Stimulated activated CD8-positive, alpha-beta memory T cell treated with anti-CD3 and anti-CD28 coated beads, Interleukin-12 subunit alpha, Interleukin-12 subunit beta, amount 100 ng/mL, for 1 hour (primary cell): ENCODE results near the gene ITGA1.
"Not testable (repeated sequence)": the region's sequence is repeated elsewhere in the genome, so short reads cannot be mapped to it uniquely, and the experiment has no call there.

Experiments
- DNase-seq: peaks from one replicate; pipeline ENCODE4 v3.0.0-alpha.2; 2020; ENCODE audit warnings: low read depth

The ITGA1 gene

DNA sequence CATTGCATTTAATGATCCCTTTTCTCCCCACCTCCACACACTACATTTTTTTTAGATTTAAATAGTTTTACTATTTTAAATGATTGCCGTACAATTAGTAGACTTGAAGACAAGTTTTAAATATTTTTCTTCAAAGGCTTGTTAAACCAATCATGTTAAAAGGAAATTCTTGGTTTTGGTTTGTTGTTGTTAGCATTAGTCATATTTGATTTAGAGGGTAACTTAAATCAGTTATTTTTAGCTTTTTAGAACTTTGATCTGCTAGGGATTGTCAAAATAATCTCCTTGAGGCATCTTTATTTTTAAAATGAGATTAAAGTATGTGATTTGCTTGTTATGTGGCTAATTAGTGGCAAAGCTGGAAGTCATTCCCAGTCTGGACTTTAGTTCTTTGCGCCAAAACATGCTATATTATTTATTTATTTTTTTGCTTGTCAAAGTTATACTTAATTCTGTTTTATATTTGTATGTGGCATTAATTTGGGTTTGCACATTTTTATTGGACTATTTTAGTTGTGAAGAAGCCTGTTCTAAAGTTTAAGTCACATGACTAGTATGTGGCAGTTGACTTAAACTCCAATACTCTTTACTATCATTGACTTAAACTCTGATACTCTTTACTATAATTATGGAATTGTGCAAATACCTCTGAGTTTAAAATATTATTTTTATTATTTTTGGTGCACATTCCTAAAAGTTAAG is 14.7 kb downstream of the ITGA1 start:
- no peak for DNase-seq

DNA sequence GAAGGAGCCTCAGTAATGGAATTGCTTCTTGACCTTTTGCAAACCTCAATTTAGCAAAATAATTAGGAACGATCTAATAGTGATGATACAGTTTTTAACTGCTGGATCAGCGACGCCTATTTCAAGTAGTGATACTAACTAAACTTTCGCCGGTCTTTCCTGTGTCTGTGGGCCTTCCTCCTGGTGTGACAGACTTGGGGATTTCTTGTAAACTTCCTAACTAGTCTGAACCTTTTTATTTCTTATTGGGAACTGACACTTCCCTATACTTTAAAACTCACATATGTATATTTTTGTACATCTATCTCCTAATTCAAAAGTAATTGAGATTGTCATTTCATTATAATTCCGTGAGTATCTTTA is 15.2 kb downstream of the ITGA1 start:
- DNase-seq = no peak

DNA sequence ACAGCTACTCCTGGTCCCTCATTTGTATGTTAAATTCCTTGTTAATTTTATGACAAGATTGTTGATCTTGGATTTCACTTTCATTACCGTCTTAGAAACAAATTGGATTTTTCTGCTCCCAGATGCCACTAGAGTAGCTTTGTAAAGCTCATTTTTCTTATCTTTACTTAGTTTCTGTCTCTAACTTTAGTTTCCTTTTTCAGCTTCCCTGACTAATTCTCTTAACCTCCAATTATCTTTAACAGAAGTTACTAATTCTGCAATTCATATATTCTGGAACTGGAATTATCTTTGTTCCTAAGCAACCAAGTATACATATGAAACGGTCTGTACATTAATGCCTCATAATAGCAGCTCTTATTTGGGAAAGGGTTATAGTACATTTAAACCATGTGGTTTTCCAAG is 16.7 kb downstream of the ITGA1 start:
- DNase-seq = no peak

DNA sequence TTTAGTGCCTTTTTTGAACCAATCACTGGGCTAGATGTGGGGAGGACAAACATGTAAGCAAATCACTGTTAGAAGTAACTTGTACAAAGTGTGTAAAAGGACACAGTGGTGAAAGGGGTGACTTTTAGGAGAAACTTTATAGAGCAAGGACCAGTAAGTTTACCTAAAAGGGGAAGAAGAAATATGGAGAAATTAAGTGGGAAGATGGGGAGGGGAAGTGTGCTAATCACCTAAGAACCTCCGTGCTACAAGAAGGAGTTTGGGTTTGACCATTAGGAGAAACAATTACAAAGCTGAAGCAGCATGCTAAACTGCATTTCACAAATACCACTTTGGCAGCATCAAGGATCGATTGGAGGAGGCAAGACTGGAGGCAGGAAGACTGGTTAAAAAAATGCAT is 17.3 kb downstream of the ITGA1 start:
- no peak for DNase-seq

DNA sequence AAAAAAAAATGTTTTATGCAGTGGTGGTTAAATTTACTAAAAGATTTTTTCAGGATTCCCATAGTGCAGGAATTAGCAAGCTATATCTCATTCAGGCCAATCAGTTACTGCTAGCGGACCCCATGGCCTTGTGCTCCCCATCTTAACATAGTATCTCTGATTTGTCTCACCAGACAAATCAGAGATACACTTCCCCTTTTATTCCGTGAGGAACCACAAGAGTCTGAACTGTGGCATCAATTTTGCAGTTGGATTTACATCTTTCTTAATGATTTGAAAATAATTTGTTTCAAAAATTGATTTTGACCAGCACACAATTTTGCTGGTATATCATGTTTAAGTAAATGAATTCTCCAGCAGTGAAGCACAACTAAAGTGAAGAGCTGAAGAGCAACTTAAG is 17.9 kb downstream of the ITGA1 start:
- DNase-seq = no peak

DNA sequence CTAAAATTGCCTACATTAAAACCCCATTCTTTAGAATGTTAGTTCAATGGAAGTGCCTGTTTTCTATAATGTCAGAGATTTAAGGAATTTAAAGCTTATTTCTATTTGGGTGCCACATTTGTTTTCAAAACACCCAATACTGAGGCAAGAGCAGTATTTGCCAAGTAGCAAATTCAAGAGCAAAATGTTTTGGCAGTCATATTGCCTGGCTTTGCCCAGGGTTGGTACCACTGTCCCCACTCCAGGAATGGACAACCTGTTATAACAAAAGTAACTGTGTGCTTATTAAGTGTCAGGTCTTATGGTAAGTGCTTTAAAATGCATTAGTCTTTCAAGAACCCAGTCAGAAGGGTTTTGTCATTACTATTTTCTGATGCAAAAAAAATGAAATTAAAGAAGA is 19.3 kb downstream of the ITGA1 start:
- no peak for DNase-seq

DNA sequence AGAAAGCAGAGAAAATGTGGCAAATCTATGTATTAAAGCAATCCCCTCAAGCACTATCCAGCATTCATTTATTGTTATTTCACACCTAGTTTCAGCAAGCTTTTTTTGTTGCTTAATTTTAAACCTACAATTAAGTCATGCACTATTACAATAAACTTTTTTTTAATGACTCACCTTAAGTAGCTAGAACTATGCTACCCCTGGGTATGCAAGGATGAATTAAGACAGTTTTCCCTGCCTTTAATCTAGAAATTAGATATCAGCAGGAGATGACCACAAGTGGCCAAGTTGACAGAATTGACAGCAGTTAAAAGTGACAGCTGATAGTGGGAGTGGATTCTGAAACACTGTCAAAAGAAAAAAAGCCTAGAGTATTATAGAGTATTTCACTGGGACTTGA is 20.0 kb downstream of the ITGA1 start:
- DNase-seq = no peak

DNA sequence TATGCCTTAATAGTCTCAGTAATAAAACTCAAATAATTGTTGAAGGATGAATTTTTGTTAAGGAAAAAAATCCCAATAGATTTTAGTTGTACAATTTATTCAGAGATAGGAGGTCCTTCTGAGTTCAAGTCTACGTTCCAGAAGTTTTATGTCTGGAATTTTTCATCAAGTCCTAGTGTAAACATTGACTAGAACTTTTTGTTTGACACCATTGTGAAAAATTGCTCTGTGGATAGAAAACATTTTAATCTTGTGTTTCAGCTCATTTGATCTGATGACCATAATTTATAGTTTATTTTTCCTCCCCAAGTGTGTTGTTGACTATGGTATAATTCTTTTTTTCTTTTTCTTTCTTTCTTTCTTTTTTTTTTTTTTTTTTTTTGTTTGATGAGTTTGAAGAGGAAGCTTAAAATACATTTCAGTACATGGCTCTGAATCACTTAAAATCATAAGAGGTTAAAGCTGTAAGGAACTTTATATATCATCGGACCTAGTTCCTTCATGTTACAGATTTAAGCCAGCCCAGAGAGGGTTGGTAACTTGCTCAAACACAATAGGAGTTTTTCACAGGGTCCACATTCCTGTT is 20.7 kb downstream of the ITGA1 start:
- no peak for DNase-seq

DNA sequence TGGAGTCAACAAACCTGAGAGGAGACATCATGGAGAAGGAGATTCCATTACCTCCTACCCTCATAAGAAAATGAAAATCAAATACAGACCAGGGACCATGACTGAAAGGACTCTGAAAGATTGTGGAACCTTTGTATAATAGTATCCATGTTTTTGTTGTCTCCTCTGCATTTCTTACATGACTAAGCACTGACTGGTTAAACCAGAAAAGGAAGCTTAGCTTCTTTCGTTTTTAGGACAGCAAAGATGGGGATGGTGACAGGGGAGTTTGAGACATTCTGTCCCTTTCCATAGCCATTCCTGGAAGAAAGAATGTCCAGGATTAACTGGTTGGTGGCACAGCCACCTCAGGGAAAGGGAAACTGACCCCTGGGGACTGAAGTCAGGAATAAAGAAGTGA is 22.2 kb downstream of the ITGA1 start:
- DNase-seq = no peak

DNA sequence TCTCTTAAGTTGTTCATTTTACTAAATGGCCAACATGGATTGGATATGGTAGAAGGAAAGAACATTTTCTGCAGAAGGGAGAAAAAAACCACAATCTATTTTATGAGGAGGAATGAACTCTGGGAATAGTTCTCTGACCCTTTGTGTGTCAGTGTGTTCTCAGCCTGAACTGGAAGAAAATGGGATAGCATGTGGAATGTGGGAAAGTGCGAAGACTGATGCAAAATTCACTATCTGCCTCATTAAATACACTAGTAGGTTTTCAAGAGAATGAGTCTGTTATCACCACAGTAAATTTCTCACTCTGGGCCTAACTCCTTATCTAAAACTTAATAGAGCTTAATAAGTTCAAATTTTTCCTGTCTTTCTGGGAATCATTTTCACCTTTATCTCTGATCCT is 22.7 kb downstream of the ITGA1 start:
- no peak for DNase-seq

DNA sequence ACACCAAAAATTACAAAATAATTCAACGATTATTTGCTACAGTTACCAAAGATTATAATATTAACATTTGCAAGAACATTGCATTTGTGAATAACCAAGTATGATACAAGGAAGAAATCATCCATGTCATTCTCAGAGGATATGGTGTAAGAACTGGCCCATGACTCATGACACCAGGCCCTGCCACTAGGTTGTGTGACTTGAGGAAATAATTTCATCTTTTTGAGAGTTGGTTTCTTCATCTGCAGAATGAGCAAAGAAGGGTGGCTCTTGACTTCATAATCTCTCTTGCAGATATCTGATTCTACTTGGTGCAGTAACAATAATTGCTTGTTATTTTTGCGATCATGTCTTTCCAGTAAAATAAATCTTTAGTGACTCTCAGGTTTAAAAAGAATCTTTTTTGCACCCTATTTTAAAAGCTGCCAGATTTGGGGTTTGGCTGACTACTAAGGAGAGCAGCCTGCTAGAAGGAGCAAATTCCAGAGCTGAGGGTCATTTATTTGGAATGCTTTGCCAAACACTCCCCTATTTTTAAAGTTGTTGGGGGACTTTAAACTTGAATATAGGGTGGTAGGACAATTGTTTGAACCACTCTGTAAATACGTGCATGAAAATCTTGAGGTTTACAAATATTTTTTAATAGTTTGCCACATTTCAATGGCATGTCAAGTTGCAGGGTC is 23.5 kb downstream of the ITGA1 start:
- DNase-seq = no peak

DNA sequence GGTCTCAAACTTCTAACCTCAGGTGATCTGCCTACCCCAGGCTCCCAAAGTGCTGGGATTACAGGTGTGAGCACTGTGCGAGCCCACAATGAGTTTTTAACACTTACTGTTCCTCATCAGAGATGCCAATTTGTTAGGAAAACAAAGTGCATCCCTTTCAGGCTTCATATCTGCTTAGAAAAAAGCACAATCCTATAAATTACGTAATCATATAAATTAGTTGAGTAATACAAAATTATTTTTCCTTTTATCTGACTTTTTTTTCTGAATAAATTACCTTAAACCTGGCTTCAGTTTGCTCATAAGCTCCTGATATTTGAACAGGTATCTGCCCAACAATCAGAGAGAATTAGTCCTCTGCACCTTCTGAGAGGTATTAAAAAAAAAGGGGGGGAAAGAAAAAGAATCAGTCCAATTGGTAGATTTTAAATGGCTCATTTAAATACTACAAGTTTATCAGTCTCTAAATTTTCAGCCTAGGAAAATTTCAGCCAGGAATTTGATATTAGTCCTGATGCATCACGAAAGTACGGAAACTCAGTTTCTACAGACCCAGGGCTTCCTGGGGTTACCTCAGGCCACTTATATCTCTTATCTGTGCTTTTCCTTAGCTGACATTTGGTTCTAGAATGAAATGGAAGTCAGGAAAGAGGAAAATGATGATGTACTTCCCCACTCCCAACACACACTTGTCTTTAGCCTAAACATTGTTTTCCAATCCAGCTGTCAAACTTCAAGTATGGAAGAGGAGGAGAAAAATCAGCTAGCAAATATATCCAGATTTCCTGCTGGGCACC is 26.8 kb downstream of the ITGA1 start:
- DNase-seq = no peak

DNA sequence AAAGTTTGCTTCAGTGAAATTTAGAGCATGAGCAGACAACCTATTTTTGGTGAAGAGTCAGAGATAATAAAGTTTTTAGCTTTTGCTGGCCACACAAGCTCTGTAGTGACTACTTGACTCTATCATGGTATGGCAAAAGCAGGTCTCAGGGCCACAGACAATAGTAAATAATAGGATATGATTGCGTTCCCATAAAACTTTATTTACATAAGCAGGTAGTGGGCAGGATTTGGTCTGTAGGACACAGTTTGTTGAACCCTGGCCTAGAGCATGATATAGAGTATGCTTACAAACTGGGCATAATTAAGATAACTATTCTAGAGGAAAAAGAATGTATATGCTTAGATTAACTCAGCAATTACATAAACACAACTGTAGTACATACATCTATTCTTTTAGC is 30.1 kb downstream of the ITGA1 start:
- DNase-seq = no peak

DNA sequence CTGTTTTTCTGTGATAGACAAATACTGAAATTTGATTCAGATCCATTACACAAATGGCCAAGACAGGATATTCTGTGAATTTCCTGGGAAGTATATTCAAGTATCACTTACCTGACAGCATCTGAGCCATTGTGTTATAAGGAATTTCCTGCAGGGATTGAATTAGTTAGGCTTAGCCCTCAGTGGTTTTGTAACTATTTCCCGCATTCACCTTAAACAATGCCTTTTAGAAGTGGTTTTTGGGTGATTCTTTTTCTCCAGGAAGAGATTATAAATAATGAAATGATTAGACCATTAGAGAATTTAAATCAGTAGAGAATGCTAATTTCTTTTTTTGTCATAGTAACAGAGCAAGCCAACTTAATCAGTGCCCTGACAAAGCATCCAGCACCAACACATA is 30.6 kb downstream of the ITGA1 start:
- DNase-seq = no peak

DNA sequence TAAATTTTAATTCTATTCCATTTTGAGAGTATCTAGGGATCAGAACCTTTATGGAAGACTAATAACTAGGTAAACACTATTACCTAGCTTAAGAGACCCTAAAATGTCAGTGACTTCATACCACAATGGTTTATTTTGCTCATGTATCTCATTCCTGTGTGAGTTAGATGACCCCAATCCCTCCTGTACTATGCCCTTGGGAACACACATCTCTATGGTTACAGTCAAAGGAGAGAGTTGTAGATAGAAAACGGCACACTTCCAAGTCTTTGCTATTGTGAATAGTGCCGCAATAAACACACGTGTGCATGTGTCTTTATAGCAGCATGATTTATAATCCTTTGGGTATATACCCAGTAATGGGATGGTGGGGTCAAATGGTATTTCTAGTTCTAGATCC is 31.1 kb downstream of the ITGA1 start:
- DNase-seq = not testable (repeated sequence)

DNA sequence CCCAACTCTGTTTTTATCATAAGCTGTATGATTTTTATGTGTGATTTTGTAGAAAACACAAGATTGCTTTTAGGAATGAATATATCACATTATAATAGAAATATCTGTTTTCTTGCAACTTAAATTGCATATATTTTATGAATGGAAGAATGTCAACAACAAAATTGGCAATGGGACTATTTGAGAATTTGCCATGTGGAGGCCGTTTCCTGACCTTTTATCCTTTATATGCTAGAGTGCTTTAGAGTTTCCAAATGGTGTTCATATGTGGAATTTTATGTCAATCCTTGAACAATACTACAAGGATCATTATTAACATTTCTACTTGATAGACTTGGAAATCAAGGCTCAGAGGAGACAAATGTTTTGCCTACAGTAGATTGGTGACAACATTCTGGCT is 34.2 kb downstream of the ITGA1 start:
- DNase-seq = no peak

DNA sequence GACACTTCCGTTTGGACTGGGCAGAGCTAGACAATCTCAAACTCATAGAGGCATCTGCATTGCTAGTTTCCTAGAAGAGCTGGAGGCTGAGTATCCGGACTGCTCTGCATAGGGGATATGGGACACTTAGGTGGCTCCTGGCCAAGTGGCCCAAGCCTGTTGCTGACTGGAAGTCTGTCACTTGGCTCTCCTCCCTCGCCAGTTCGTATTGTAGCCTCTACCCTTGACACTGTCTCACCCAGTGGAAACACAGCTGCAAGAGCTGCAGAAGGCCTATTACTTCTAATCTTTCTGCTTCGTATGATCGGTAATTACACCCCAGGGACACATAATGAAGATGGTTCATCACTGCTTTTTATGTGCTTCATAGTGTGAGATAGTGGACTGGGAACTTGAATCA is 34.7 kb downstream of the ITGA1 start:
- no peak for DNase-seq

DNA sequence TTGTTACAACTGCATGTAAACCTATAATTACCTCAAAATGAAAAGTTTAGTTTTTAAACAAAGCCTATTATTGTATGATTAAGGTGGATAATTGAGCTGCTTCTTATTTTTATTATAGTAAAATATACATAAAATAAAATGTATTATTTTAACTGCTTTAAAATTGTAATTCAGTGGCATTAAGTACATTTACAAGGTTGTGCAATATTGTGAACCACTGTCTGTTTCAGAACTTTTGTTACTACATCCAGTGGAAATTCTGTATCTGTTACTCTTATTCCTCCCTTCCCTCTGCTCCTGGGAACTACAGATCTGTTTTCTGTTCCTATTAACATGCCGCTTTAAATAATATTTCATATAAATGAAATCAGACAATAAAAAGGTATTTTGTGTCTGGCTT is 37.1 kb downstream of the ITGA1 start:
- DNase-seq = no peak

DNA sequence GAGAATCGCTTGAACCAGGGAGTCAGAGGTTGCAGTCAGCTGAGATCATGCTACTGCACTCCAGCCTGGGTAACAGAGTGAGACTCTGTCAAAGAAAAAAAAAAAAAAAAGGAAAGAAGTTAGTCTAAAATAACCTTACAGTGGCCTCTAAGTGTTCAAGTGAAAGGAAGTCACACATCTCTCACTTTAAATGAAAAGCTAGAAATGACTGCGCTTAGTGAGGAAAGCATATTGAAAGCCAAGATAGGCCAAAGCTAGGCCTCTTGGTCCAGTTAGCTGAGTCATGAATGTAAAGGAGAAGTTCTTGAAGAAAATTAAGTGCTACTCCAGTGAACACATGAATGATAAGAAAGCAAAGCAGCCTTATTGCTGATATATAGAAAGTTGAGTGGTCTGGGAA is 38.1 kb downstream of the ITGA1 start:
- DNase-seq = no peak

DNA sequence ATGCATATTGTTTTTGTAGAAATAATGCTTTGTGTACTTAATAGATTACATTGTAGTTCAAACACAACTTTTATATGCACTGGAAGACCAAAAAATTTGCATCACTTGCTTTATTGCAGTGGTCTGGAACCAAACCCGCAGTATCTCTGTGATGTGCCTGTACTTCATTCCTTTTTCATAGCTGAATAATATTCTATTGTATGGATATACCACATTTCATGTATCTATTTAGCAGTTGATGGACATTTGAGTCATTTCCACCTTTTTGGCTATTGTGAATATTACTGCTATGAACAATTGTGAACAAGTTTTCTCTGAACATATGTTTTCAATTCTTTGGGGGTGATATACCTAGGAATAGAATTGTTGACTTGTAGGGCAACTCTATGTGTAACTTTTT is 40.1 kb downstream of the ITGA1 start:
- DNase-seq = no peak

DNA sequence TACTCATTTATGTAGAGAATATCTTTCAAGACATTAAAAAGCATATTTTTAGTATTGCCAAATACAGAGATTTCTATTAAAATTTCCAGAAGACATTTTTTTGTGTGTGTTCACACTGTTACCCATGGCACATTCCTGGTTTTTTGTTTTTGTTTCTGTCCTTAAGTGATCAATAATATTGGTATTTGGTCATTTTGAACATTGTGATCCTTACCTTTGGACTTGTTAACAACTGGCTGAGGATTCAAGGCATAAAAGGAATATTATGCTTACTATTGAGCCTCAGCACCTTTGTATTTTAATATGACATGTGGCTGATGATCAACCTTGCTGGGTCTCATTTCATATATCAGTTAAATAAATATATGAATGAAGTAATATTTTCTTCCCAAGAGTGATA is 41.9 kb downstream of the ITGA1 start:
- no peak for DNase-seq

DNA sequence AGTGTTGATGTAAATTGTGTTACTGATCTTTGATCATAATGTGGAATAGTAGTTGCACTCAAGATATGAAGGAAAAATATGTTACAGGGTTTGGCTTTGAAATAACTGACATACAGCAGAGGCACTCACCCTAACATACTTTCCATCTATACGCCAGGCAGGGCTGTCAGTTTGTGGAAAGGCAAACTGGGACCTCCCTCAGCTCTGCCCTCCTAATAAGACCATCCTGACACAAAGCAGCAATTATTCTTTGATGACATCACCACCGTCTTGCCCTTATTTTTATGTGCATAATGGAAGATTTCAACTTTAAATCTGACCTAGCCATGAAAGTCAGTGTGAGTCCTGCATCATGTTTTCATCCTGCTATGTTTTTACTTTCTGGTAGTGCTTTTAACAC is 42.9 kb downstream of the ITGA1 start:
- no peak for DNase-seq
